Measurements from ENCODE around the gene ATXN7.
A peak's percentile ranks its signal among the peaks of the same experiment; 100 is the strongest.

ATXN7 gene

DNA sequence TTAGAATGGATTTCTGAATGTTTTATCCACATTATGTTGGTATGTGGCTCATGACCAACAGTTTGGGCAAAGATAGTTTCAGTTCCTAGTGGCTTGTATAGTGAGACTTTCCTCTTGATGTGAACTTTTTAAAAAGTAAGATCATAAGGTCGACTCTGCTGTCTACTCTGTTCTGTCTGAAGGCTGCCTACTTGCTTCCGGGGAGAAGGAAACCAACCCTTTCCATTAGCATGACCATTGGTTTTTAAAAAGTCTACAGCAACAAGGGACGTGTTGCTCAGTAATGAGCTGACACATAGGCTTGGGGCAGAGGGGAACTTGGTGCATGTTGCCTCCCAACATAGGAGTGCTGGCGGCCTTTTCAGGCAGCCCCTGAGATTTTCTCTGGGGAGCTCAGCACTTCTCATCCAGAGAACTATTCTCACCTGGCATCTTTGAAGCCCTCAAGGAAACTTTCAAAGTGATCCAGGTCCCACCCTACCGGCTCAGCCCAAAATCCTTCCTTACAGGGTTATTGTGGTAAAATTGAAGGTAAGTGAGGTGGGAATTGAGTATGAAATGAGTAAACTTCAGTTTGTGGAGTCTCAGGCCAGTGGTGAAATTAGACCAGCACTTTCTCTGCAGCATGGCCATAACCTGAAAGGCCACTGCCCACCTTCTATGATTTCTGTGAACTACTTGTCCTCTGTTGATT, 129.0 kb downstream of the ATXN7 start:
- TF ChIP-seq ZFX (IDR thresholded peaks at IDR 0.05): no peak
- TF ChIP-seq, protein P1, sequence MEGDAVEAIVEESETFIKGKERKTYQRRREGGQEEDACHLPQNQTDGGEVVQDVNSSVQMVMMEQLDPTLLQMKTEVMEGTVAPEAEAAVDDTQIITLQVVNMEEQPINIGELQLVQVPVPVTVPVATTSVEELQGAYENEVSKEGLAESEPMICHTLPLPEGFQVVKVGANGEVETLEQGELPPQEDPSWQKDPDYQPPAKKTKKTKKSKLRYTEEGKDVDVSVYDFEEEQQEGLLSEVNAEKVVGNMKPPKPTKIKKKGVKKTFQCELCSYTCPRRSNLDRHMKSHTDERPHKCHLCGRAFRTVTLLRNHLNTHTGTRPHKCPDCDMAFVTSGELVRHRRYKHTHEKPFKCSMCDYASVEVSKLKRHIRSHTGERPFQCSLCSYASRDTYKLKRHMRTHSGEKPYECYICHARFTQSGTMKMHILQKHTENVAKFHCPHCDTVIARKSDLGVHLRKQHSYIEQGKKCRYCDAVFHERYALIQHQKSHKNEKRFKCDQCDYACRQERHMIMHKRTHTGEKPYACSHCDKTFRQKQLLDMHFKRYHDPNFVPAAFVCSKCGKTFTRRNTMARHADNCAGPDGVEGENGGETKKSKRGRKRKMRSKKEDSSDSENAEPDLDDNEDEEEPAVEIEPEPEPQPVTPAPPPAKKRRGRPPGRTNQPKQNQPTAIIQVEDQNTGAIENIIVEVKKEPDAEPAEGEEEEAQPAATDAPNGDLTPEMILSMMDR (conservative IDR thresholded peaks at IDR 0.05): no peak
- H3K27ac ChIP-seq: no peak overlapping the region

DNA sequence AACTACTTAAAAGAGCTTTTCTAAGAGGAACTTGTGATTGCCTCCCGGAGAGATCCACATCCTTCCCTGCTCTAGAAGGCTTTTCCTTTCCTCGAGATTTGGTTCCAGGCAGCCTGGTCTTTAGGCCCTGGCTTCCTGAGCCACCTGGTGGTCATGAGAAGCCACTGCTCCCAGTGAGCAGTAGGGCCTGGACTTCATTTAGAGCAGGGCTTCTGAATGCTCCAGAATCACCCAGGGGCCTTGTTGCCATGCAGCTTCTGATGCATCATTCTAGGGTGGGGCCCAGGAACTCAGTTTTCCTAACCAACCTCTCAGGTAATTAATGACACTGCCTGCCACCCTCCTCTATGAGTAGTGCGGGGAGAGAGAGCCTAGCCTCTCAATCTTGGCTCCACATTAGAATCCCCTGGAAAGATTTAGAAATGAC, 130.0 kb downstream of the ATXN7 start:
- no peak for TF ChIP-seq ZFX (IDR thresholded peaks at IDR 0.05)
- TF ChIP-seq, protein P1 (conservative IDR thresholded peaks at IDR 0.05): peak; percentile 86
- H3K27ac ChIP-seq: no peak overlapping the region

DNA sequence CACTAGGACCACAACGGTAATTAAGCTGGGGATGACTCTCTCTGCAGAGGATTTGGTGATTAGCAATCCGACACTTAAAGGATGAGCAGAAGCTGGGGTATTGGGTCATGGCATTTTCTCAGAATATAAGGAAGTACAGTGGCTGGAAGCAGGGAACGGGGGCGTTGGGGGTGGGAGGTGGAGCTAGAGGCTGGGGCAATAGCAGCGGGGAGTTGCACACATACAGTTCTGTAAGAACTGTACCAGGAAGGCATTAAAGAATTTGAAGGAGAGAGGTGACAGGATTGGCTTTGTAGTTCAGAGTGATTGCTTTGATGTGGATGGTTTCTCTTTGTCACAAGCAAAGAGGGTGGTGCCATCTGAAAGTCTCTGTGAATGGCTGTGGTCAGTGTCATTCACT, 131.4 kb downstream of the ATXN7 start:
- no peak for TF ChIP-seq ZFX (IDR thresholded peaks at IDR 0.05)
- TF ChIP-seq, protein P1 (conservative IDR thresholded peaks at IDR 0.05): no peak
- no peak overlapping the region for H3K27ac ChIP-seq

DNA sequence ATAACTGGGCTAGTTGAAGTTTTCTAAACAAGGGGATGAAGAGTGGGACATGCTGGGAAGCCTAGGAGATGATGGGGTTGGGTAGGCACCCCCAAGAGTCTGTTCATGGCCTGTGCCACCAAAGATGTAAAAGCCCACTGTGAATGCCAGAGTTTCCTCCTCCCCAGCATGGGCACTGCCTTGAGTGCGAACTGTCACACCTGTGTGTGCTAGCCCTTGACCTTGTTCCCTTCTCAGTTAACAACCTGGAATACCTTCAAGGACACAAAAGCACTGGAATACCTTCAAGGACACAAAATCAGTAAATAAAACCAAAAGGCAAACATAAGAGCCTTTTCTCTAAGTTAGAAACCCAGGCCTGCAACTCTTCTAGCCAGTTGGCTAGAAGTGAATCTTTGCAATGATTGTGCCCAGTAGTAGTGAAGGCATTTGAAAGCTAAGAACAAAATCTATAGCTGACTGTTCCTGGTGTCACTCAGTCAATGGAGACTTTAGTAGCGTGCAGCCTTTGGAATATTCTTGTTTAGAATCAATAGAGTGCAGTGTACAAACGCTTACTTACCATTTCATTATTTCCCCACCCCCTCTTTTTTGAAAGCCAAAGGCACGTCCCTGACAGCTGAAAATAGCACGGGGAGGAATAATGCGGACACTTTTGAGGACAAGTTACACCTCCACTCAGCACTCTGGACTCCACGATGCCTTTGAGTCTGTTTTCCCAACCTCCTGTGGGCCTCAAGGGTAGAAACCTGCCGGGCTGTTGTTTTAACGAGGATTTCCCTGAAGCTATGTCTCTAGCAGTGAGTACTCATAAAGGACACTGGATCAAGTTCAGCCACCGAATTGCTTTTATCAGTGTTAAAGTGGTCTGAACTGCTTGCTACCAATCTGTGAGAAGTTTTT, 135.4 kb downstream of the ATXN7 start:
- TF ChIP-seq ZFX (IDR thresholded peaks at IDR 0.05): no peak
- TF ChIP-seq, protein P1 (conservative IDR thresholded peaks at IDR 0.05): no peak
- no peak overlapping the region for H3K27ac ChIP-seq

DNA sequence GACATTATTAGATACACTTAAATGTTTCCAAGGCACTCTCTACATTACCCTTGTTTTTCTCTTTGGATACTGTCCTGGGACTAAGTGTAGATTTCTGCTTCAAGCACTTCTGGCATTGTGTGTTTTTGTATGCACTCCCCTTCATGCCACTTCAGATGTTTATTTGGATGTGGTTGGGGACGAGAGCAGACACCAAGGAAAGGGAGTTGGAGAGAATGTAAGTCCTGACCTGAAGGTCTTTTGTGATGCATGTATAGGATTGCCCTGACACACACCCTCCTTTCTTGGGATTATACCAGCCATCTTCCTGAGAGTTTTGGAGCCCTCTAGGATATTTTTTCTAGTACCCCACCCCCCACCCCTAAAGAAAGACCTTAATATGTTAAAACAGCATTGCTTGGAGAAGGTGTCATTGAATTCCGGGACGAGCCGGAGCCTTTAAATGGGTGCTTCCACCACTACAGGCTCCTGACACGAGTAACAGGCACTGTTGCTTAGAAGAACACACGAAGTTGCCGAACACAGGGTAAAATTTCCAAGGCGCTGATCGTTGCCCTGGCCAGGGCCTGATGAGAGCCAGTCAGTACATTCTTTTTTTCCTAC, 136.9 kb downstream of the ATXN7 start:
- no peak overlapping the region for H3K27ac ChIP-seq

DNA sequence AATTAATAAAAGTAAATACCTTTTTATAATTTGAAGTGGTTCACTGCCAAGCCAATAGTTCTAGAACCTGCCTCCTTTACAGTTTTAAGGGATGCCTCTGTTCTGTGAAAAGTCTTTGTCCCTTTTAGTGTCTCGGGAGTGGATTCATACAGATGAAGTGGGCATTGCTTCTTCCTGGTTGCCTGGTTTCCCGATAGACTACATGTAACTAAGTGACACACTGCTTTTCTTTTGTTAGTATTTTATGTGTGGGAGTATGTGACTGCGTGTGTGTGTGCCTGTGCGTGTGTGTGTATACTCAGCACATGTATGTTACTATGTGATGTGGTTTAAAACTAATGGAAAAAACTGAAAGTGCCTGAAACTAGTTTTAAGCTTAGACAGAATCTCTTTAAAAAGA, 138.6 kb downstream of the ATXN7 start:
- TF ChIP-seq ZFX (IDR thresholded peaks at IDR 0.05): no peak
- TF ChIP-seq, protein P1 (conservative IDR thresholded peaks at IDR 0.05): no peak
- H3K27ac ChIP-seq: no peak overlapping the region

More for the DNA sequence above, 136.9 kb downstream of the ATXN7 start:
- TF ChIP-seq ZFX (IDR thresholded peaks at IDR 0.05): no peak
- TF ChIP-seq, protein P1 (conservative IDR thresholded peaks at IDR 0.05): no peak

DNA sequence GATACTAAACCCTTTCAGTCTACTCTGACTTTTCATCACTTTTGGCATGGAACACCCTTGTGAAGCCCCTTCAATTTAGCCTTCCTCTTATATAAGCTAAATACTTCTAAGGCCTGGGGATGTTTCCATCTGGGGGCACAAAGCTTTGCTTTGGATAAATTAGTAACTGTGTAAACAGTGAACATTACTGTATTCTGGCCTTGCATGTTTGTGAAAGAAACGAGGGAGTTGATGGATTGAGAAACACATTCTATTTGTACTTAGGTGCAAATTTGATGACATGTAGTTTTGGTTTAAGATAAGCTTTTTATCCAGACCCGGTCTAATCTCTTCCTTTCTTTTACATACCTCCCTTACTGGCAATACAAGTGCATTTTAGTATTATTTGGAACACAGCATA, 139.9 kb downstream of the ATXN7 start:
- no peak overlapping the region for H3K27ac ChIP-seq
- TF ChIP-seq, protein P1 (conservative IDR thresholded peaks at IDR 0.05): no peak
- no peak for TF ChIP-seq ZFX (IDR thresholded peaks at IDR 0.05)
